OCI-LY1 (cell line): Measurements from ENCODE around the gene GFER.
A peak's percentile ranks its signal among the peaks of the same experiment; 100 is the strongest.

ENCODE experiments used
- H2AFZ ChIP-seq: fragments of 200-600 bp; sonication (generic), shearing (Covaris generic); 2 replicates; pipeline ENCODE4 v1.6.0; 2014; ENCODE audit warnings: antibody characterized with exemption, mild to moderate bottlenecking, low read length
- H3F3A ChIP-seq: fragments of 200-600 bp; sonication (generic), shearing (Covaris generic); 2 replicates; pipeline ENCODE4 v1.6.0; 2014; ENCODE audit warnings: mild to moderate bottlenecking, antibody characterized with exemption, low read length, moderate library complexity; ENCODE audit not compliant: insufficient read depth
- H3K27ac ChIP-seq: fragments of 200-600 bp; sonication (generic); 2 replicates; pipeline ENCODE4 v1.5.1; 2014; ENCODE audit warnings: low read length, mixed run types, mild to moderate bottlenecking, low read depth; ENCODE audit not compliant: poor library complexity, severe bottlenecking
- H3K27me3 ChIP-seq: fragments of 200-600 bp; sonication (generic); 2 replicates; pipeline ENCODE4 v1.6.0; 2014; ENCODE audit warnings: antibody characterized with exemption, mild to moderate bottlenecking, low read length, moderate library complexity; ENCODE audit not compliant: insufficient read depth
- H3K36me3 ChIP-seq: fragments of 200-600 bp; sonication (generic); 2 replicates; pipeline ENCODE4 v1.6.1; 2014; ENCODE audit warnings: mild to moderate bottlenecking, antibody characterized with exemption, low read length, moderate library complexity, mixed read lengths; ENCODE audit not compliant: insufficient read depth
- H3K4me1 ChIP-seq: fragments of 200-600 bp; sonication (generic); 2 replicates; pipeline ENCODE4 v1.5.1; 2014; ENCODE audit warnings: mild to moderate bottlenecking, low read length, moderate library complexity; ENCODE audit not compliant: insufficient read depth, severe bottlenecking
- H3K4me2 ChIP-seq: fragments of 200-600 bp; sonication (generic), shearing (Covaris generic); 2 replicates; pipeline ENCODE4 v1.6.1; 2014; ENCODE audit warnings: low read length
- H3K4me3 ChIP-seq: fragments of 200-600 bp; sonication (generic); 2 replicates; pipeline ENCODE4 v1.5.1; 2014; ENCODE audit warnings: low read length, low read depth, mild to moderate bottlenecking, mixed read lengths; ENCODE audit not compliant: poor library complexity, severe bottlenecking
- H3K79me2 ChIP-seq: fragments of 200-600 bp; shearing (Covaris generic); 2 replicates; pipeline ENCODE4 v1.6.1; 2016; ENCODE audit warnings: mixed run types, low read length, mixed read lengths; ENCODE audit not compliant: insufficient read depth
- H3K9ac ChIP-seq: fragments of 200-600 bp; sonication (generic), shearing (Covaris generic); 2 replicates; pipeline ENCODE4 v1.6.1; 2014; ENCODE audit warnings: mild to moderate bottlenecking, low read length, mixed read lengths
- H3K9me2 ChIP-seq: fragments of 200-600 bp; sonication (generic), shearing (Covaris generic); 2 replicates; pipeline ENCODE4 v1.6.1; 2014; ENCODE audit warnings: low read depth, mild to moderate bottlenecking, low read length, mixed read lengths
- H3K9me3 ChIP-seq: fragments of 200-600 bp; shearing (Covaris generic); 2 replicates; pipeline ENCODE4 v1.6.1; 2014; ENCODE audit warnings: low read length, mixed read lengths
- H4K20me1 ChIP-seq: fragments of 200-600 bp; sonication (generic), shearing (Covaris generic); 2 replicates; pipeline ENCODE4 v1.6.0; 2016; ENCODE audit warnings: mild to moderate bottlenecking, low read length; ENCODE audit not compliant: insufficient read depth
- EZH2 ChIP-seq: fragments of 200-600 bp; sonication (generic), shearing (Covaris generic); IDR thresholded peaks from 2 replicates; pipeline ENCODE4 v1.8.0; 2017; ENCODE audit warnings: borderline replicate concordance, mixed run types, mild to moderate bottlenecking, antibody characterized with exemption, low read length, moderate library complexity, mixed read lengths
- TF ChIP-seq, protein P1 (sequence below): fragments of 200-600 bp; sonication (generic), shearing (Covaris generic); IDR thresholded peaks from 2 replicates; pipeline ENCODE4 v1.5.1; 2017; ENCODE audit warnings: mild to moderate bottlenecking, antibody characterized with exemption, low read length, moderate library complexity, mixed read lengths

Gene GFER

GRCh38 chr16:1987198-1987597 is 3.2 kb downstream of the GFER start:
- TF ChIP-seq, protein P1, sequence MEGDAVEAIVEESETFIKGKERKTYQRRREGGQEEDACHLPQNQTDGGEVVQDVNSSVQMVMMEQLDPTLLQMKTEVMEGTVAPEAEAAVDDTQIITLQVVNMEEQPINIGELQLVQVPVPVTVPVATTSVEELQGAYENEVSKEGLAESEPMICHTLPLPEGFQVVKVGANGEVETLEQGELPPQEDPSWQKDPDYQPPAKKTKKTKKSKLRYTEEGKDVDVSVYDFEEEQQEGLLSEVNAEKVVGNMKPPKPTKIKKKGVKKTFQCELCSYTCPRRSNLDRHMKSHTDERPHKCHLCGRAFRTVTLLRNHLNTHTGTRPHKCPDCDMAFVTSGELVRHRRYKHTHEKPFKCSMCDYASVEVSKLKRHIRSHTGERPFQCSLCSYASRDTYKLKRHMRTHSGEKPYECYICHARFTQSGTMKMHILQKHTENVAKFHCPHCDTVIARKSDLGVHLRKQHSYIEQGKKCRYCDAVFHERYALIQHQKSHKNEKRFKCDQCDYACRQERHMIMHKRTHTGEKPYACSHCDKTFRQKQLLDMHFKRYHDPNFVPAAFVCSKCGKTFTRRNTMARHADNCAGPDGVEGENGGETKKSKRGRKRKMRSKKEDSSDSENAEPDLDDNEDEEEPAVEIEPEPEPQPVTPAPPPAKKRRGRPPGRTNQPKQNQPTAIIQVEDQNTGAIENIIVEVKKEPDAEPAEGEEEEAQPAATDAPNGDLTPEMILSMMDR, result no peak
- TF ChIP-seq EZH2, result no peak
- Histone ChIP-seq H4K20me1 (no peaks in the 10 kb centered on the region), H3K27me3 (peaks cover 6% of the 10 kb centered on the region; the same call in 1 of the 2 replicates)

GRCh38 chr16:1989209-1990100 is 5.5 kb downstream of the GFER start, which contains the start of gene SYNGR3:
SYNGR3 (plus strand) TSS chr16:1989970; CDS start chr16:1990103, 133 bp downstream.
- peak within 1 kb of the TSS; percentile 68 for H3K4me2 ChIP-seq
- TF ChIP-seq EZH2, result no peak
- TF ChIP-seq, protein P1, result no peak
- H3K4me1 ChIP-seq, result peaks cover 40% of the 10 kb centered on the region
- peak within 1 kb of the TSS; percentile 60 for H3K4me3 ChIP-seq
- H2AFZ ChIP-seq, result no peak within 1 kb of the TSS
- no peak within 1 kb of the TSS for H3K27ac ChIP-seq
- H4K20me1 ChIP-seq, result no peaks in the 10 kb centered on the region
- H3K9ac ChIP-seq, result peak within 1 kb of the TSS; percentile 36; the same call in 1 of the 2 replicates
- H3K79me2 ChIP-seq, result no peaks in the 10 kb centered on the region
- peaks cover 13% of the 10 kb centered on the region for H3K36me3 ChIP-seq
- no peaks in the 10 kb centered on the region for H3K9me2 ChIP-seq
- no peaks in the 10 kb centered on the region; the same call in 1 of the 2 replicates for H3F3A ChIP-seq
- no peaks in the 10 kb centered on the region for H3K9me3 ChIP-seq
- H3K27me3 ChIP-seq, result peaks cover 6% of the 10 kb centered on the region; the same call in 1 of the 2 replicates

More at GRCh38 chr16:1987198-1987597, 3.2 kb downstream of the GFER start:
- no peaks in the 10 kb centered on the region for H3K79me2 ChIP-seq
- H3K9me3 ChIP-seq, result no peaks in the 10 kb centered on the region
- H3K4me3 ChIP-seq, result no peak overlapping the region
- H3K9me2 ChIP-seq, result no peaks in the 10 kb centered on the region
- no peak overlapping the region for H2AFZ ChIP-seq
- peaks cover 36% of the 10 kb centered on the region for H3K4me1 ChIP-seq
- no peaks in the 10 kb centered on the region; the same call in 1 of the 2 replicates for H3F3A ChIP-seq
- H3K36me3 ChIP-seq, result peaks cover 13% of the 10 kb centered on the region
- H3K9ac ChIP-seq, result no peak overlapping the region
- no peak overlapping the region for H3K4me2 ChIP-seq
- H3K27ac ChIP-seq, result no peak overlapping the region

GRCh38 chr16:1990101-1990350 is 6.0 kb downstream of the GFER start:
- Histone ChIP-seq H3F3A (no peaks in the 10 kb centered on the region; the same call in 1 of the 2 replicates), H3K9me2 (no peaks in the 10 kb centered on the region), H3K4me1 (peaks cover 34% of the 10 kb centered on the region), H3K27ac (no peak overlapping the region), H3K9ac (no peak overlapping the region), H3K4me3 (peak overlapping the region; percentile 60), H3K9me3 (no peaks in the 10 kb centered on the region), H3K4me2 (peak overlapping the region; percentile 68), H3K36me3 (peaks cover 13% of the 10 kb centered on the region), H2AFZ (no peak overlapping the region), H3K27me3 (peaks cover 6% of the 10 kb centered on the region; the same call in 1 of the 2 replicates), H3K79me2 (no peaks in the 10 kb centered on the region), H4K20me1 (no peaks in the 10 kb centered on the region)
- TF ChIP-seq EZH2, result no peak
- TF ChIP-seq, protein P1, result no peak
